GM23248 (cell line): Measurements from ENCODE around the gene MXRA8. TPM values are rescaled to one million over a fixed set of nuclear protein-coding genes. Genes with fewer than 3 reads are reported as not detected.

ENCODE experiments used
- DNase-seq: peaks from one replicate; pipeline ENCODE4 v3.0.0-alpha.2; 2015
- H2AFZ ChIP-seq: fragments of 200-600 bp; sonication (generic); 2 replicates; pipeline ENCODE4 v1.6.1; 2016; ENCODE audit warnings: antibody characterized with exemption
- H3F3A ChIP-seq: fragments of 200-600 bp; sonication (generic); 2 replicates; pipeline ENCODE4 v1.6.1; 2016; ENCODE audit warnings: mild to moderate bottlenecking, antibody characterized with exemption, mixed run types; ENCODE audit not compliant: insufficient read depth
- H3K27ac ChIP-seq: fragments of 200-600 bp; sonication (generic); 2 replicates; pipeline ENCODE4 v1.5.1; 2016; ENCODE audit warnings: mild to moderate bottlenecking
- H3K27me3 ChIP-seq: fragments of 200-600 bp; sonication (generic); replicated peaks from 2 replicates; pipeline ENCODE4 v1.6.1; 2016; ENCODE audit warnings: mild to moderate bottlenecking; ENCODE audit not compliant: insufficient read depth
- H3K36me3 ChIP-seq: fragments of 200-600 bp; sonication (generic); 2 replicates; pipeline ENCODE4 v1.6.1; 2016; ENCODE audit warnings: low read depth, mild to moderate bottlenecking
- H3K4me1 ChIP-seq: fragments of 200-600 bp; sonication (generic); 2 replicates; pipeline ENCODE4 v1.6.1; 2016; ENCODE audit warnings: mild to moderate bottlenecking; ENCODE audit not compliant: insufficient read depth
- H3K4me2 ChIP-seq: fragments of 200-600 bp; sonication (generic); one replicate; pipeline ENCODE4 v1.6.1; 2016; ENCODE audit warnings: mild to moderate bottlenecking; ENCODE audit not compliant: unreplicated experiment
- H3K4me3 ChIP-seq: fragments of 200-600 bp; sonication (generic); 2 replicates; pipeline ENCODE4 v1.5.1; 2016; ENCODE audit warnings: mild to moderate bottlenecking
- H3K79me2 ChIP-seq: fragments of 200-600 bp; sonication (generic); 2 replicates; pipeline ENCODE4 v1.6.1; 2016; ENCODE audit warnings: mild to moderate bottlenecking; ENCODE audit not compliant: insufficient read depth
- H3K9ac ChIP-seq: fragments of 200-600 bp; sonication (generic); 2 replicates; pipeline ENCODE4 v1.6.1; 2016; ENCODE audit warnings: mild to moderate bottlenecking
- H3K9me2 ChIP-seq: fragments of 200-600 bp; sonication (generic); 2 replicates; pipeline ENCODE4 v1.6.1; 2016; ENCODE audit warnings: mixed run types, mild to moderate bottlenecking, moderate library complexity; ENCODE audit not compliant: insufficient read depth
- H3K9me3 ChIP-seq: fragments of 200-600 bp; sonication (generic); one replicate; pipeline ENCODE4 v1.6.1; 2017; ENCODE audit warnings: low read depth
- H4K20me1 ChIP-seq: fragments of 200-600 bp; sonication (generic); 2 replicates; pipeline ENCODE4 v1.6.0; 2016; ENCODE audit not compliant: insufficient read depth
- EZH2 ChIP-seq: fragments of 200-600 bp; sonication (generic); IDR thresholded peaks from 2 replicates; pipeline ENCODE4 v1.6.1; 2018; ENCODE audit warnings: antibody characterized with exemption, mild to moderate bottlenecking; ENCODE audit not compliant: insufficient read depth, poor library complexity, severe bottlenecking
- EZH2phosphoT487 ChIP-seq: fragments of 200-600 bp; sonication (generic); IDR thresholded peaks from 2 replicates; pipeline ENCODE4 v1.6.1; 2018; ENCODE audit warnings: antibody characterized with exemption, moderate library complexity, mild to moderate bottlenecking, low read depth; ENCODE audit not compliant: insufficient read depth
- WGBS, 2 experiments: methylation state at CpG; one replicate each; pipeline ENCODE4 v1.1.6; 2015 to 2017; ENCODE audit warnings: low lambda C conversion rate in 2 of 2, low coverage in 1 of 2; ENCODE audit errors: missing lambda C conversion rate in 2 of 2; 5-methylcytosine and 5-hydroxymethylcytosine counted together
- in situ Hi-C: fragments of 300-500 bp; cut with MboI; formaldehyde crosslinking; loops from 2 replicates; pipeline ENCODE4 v1.15.0; 2020
- polyA plus RNA-seq: library from polyadenylated mRNA; unstranded; fragments of >200 nt; fragmentation: Nextera tagmentation; extraction: Ambion mirVana; gene quantifications from 2 replicates; pipeline ENCODE4 v1.2.1, GENCODE V29; 2016
- total RNA-seq: library from RNA; depleted of rRNA; stranded (reverse); fragments of >200 nt; shearing (Covaris generic); gene quantifications from 2 replicates; pipeline ENCODE4 v1.2.3, GENCODE V29; 2014

Gene MXRA8
- total and polyA plus RNA-seq, 2 experiments from 2014 or later: 584 to 1,228 TPM

DNA sequence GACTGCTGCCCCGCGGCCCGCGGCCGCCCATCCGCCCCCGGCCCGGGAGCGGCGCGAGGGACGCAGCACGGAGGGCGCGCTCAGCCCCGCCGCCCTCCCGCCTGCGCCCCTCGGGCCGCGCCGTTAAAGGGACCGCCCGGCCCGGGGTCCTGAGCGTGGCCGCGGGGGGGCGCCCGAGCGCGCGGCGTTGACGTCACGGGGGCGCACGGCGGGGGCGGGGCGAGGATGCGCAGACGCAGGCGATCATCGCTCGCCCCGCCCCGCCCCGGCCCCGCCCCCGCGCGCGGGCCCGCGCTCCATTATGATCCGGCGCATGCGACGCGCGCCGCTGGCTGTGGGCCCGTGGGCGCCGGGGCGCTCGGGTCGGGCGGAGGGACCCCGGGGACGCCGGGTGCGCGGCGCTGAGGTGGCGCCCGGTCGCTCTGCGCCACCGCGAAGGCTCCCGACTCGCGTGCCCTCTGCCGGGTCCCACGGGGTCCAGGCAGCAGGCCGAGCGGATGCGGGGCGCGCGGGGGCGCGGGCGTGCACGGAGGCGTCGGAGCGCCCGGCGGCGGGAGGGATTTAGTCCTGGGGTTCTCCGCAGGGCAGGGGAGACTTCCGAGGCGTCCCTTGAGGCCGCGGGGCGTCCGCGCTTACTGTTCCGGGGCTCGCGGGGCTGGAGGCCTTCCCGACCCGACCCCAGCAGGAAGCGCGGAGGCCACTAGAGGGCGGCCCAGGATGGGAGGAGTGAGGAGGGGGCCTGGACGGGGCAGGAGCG, 8.9 kb downstream of the MXRA8 start, which contains the start of gene DVL1:
Gene DVL1 (minus strand): TSS at position 163 of the 757 bp plus-strand sequence. CDS start 353 bp downstream, outside the sequence.
- Histone ChIP-seq H3K27me3 (no peaks in the 10 kb centered on the region), H3K9me2 (no peaks in the 10 kb centered on the region), H4K20me1 (no peaks in the 10 kb centered on the region; the same call in 1 of the 2 replicates), H3K9me3 (no peaks in the 10 kb centered on the region), H3K4me2 (peak within 1 kb of the TSS; percentile 89), H3K9ac (peak within 1 kb of the TSS; percentile 85), H3K4me3 (peak within 1 kb of the TSS; percentile 80), H3F3A (peaks cover 23% of the 10 kb centered on the region), H3K27ac (peak within 1 kb of the TSS; percentile 59), H3K79me2 (peaks cover 75% of the 10 kb centered on the region), H2AFZ (no peak within 1 kb of the TSS), H3K36me3 (peaks cover 6% of the 10 kb centered on the region; the same call in 1 of the 2 replicates), H3K4me1 (peaks cover 34% of the 10 kb centered on the region)
- 0% methylated on average over 45 of the region's 122 CpGs; no CpG with 5 or more reads in 1 of the 2 experiments for WGBS, 2 experiments
- TF ChIP-seq EZH2phosphoT487 (no peak), EZH2 (no peak)
- peak; percentile 90 for DNase-seq
- in situ Hi-C loops: no loop called here

DNA sequence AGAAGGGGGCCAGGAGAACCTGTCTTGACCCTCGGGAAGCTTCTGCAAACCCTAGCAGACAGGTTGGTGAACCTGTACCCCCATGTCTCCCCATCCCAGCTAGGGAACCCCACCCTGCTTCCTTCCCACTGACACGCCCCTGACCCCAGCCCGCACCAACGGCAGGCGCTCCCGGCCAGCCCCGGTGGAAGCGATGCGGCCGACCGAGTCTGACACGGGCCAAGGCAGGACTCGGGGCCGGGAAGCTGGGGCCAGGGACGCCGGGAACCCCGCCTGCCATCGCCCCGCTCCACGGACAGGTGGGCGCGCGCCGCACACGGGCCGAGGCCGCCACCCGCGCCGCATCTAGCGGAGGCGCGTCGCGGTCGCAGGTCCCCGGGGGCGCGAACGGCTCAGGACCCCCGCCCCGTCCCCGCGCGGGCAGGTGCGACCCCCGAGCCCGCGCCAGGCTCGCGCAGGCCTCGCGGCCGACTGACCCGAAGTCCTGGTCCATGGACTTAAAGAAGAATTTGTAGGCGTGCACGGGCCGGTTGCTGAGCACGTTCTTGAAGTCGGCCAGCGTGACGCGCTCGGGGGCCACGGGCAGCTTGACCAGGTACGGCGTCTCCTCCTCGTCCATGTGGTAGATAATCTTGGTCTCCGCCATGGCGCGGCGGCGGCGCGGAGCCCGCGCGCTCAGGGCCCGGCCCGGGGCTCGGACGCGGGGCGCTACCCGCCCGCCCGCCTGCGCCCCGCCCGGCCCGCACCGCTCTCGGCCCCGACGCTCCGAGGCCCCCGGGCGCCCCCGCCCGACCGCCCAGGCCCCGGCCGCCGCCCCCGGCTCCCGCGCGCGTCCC, 9.7 kb downstream of the MXRA8 start:
- no peaks in the 10 kb centered on the region for H3K27me3 ChIP-seq
- in situ Hi-C loops: no loop called here
- no peak overlapping the region for H2AFZ ChIP-seq

DNA sequence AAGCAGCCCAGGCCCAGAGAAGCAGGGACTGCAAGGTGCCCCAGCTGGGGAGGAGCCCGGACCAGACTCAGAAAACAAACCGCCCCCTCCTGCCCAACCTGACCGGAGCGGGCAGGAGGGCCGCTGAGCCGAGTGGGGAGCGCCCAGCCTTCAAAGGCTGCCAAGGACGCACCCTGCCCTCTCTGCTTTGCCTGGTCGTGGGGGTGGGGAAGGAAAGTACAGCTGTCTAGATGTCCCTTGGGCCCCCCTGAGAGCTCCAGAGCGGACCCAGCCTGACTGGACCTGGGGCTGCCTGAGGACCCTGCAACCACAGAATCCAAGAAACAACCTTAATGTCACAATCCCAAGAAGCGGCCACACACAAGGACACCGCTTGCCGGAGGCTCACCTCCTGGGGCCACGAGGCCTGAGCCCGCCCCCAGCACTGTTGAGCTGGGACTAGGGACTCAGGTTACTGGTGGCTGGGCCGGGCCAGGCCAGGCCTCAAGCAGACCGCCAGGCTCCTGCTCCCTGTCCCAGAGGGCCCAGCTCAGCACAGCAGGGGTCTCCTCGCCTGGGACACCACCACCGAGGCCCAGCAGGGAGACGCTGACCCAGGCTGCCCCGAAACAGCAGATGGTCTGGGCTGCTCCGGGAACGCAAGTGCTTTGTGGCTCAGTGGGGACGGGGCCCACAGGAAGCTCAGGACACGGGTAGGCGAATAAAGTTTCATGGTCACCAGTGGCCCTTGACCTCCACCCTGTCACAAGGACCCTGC, 10.5 kb downstream of the MXRA8 start:
- Histone ChIP-seq H3K36me3 (no peaks in the 10 kb centered on the region), H3K4me2 (peak overlapping the region; percentile 89), H3K9me2 (no peaks in the 10 kb centered on the region), H3K27ac (peak overlapping the region; percentile 59), H3K4me3 (peak overlapping the region; percentile 80), H2AFZ (no peak overlapping the region), H3K9ac (peak overlapping the region; percentile 85), H3K27me3 (no peaks in the 10 kb centered on the region), H3K79me2 (peaks cover 75% of the 10 kb centered on the region), H3K4me1 (peaks cover 33% of the 10 kb centered on the region), H3K9me3 (no peaks in the 10 kb centered on the region), H3F3A (peaks cover 9% of the 10 kb centered on the region), H4K20me1 (no peaks in the 10 kb centered on the region)
- TF ChIP-seq EZH2phosphoT487: no peak
- TF ChIP-seq EZH2: no peak
- in situ Hi-C loops: no loop called here
- 16 to 21% methylated on average over 26 of the region's 26 CpGs for WGBS, 2 experiments
- peak; percentile 66 for DNase-seq

More for the DNA sequence above, 9.7 kb downstream of the MXRA8 start:
- 1 to 4% methylated on average over 24 to 42 of the region's 109 CpGs for WGBS, 2 experiments
- Histone ChIP-seq H3K4me3 (peak overlapping the region; percentile 80), H3K79me2 (peaks cover 75% of the 10 kb centered on the region), H3K36me3 (no peaks in the 10 kb centered on the region), H3K9me3 (no peaks in the 10 kb centered on the region), H3F3A (peaks cover 17% of the 10 kb centered on the region), H3K9me2 (no peaks in the 10 kb centered on the region), H3K4me2 (peak overlapping the region; percentile 89), H3K9ac (peak overlapping the region; percentile 85), H3K4me1 (peaks cover 36% of the 10 kb centered on the region), H3K27ac (peak overlapping the region; percentile 59), H4K20me1 (no peaks in the 10 kb centered on the region)
- DNase-seq: peak; percentile 66
- TF ChIP-seq EZH2 (no peak), EZH2phosphoT487 (no peak)
